Skeletal muscle tissue (tissue), 4 donors: Measurements from ENCODE around the gene GNA14. TPM values are rescaled to one million over a fixed set of nuclear protein-coding genes. Genes with fewer than 3 reads are reported as not detected.
A peak's percentile ranks its signal among the peaks of the same experiment; 100 is the strongest.

ENCODE experiments used
- H3K27ac ChIP-seq: one replicate; pipeline ENCODE4 v1.7.0; 2013; ENCODE audit warnings: mild to moderate bottlenecking, low read depth, low read length, inconsistent platforms
- H3K27me3 ChIP-seq, 3 donors: one replicate each; pipeline ENCODE4 v1.7.0; 2013; ENCODE audit warnings: low read length in 3 of 3; ENCODE audit not compliant: control insufficient read depth in 3 of 3, insufficient read depth in 3 of 3
- H3K36me3 ChIP-seq, 3 donors: one replicate each; pipeline ENCODE4 v1.7.0; 2013; ENCODE audit warnings: low read length in 3 of 3; ENCODE audit not compliant: control insufficient read depth in 3 of 3, insufficient read depth in 3 of 3
- H3K4me1 ChIP-seq, 3 donors: one replicate each; pipeline ENCODE4 v1.7.0; 2013; ENCODE audit warnings: low read length in 3 of 3, mild to moderate bottlenecking in 3 of 3; ENCODE audit not compliant: control insufficient read depth in 3 of 3, insufficient read depth in 3 of 3
- H3K4me3 ChIP-seq, 3 donors: one replicate each; pipeline ENCODE4 v1.7.0; 2013; ENCODE audit warnings: low read length in 3 of 3
- H3K9ac ChIP-seq, 3 donors: one replicate each; pipeline ENCODE4 v1.7.0; 2013; ENCODE audit warnings: low read length in 3 of 3, mild to moderate bottlenecking in 3 of 3, moderate library complexity in 2 of 3, low read depth in 1 of 3
- H3K9me3 ChIP-seq, 3 donors: one replicate each; pipeline ENCODE4 v1.7.0; 2013; ENCODE audit warnings: low read length in 3 of 3; ENCODE audit not compliant: control insufficient read depth in 3 of 3
- total RNA-seq: library from RNA; depleted of rRNA; stranded (reverse); fragments of >200 nt; gene quantifications from one replicate; pipeline ENCODE4 v1.2.3, GENCODE V29; 2014
- donor health status: Osteomylitis.

Gene GNA14
- total RNA-seq, 1 donor from 2014 or later = 3.7 TPM

DNA sequence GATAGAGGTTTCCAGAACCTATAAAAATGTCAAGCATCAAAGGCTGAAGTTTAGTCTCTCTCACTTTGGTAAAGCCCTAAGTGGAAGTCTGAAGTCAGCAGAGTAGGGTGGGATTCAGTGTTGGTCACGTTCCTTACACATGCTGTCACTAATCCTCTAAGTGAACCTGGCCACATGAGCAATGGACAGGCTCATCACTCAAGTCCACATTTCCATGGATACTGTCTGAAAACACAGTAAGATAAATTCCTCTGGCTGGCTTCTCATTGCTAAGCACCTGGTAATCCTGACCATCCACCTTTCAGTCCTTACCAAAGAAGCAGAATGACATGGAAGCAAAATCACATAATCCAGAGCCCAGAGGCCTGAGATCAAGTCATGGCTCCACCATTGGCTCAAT lies 43.8 kb downstream of the GNA14 start:
- H3K4me1 ChIP-seq = no peaks in the 10 kb centered on the region
- H3K27ac ChIP-seq = no peak overlapping the region

DNA sequence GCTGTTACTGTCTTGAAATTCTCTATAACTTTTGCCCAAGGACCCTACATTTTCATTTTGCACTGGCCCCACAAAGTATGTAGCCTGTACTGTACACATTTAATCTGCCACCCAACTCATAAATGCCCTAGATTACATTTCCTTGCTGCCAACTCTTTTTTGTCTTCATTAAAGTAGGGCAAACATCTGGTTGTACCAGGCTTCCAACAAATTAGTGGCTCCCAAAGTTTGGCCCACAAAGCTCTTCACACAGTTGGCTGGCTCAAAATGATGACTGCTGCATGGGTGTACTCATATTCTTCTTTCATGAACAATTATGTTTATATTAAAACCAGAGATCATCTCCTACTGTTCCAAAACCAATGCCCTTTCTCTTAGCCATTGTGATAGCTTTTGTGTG lies 45.3 kb downstream of the GNA14 start:
- H3K27ac ChIP-seq = no peak overlapping the region
- H3K27me3 ChIP-seq = no peaks in the 10 kb centered on the region
- H3K4me1 ChIP-seq = peaks cover 0 to 2% (median 2%) of the 10 kb centered on the region in 3 donors
- H3K36me3 ChIP-seq = no peaks in the 10 kb centered on the region
- no peaks in the 10 kb centered on the region for H3K9me3 ChIP-seq
- H3K9ac ChIP-seq = no peak overlapping the region
- no peak overlapping the region for H3K4me3 ChIP-seq

More for the DNA sequence above, 43.8 kb downstream of the GNA14 start:
- no peak overlapping the region for H3K9ac ChIP-seq
- no peaks in the 10 kb centered on the region for H3K27me3 ChIP-seq
- no peaks in the 10 kb centered on the region for H3K9me3 ChIP-seq
- no peak overlapping the region for H3K4me3 ChIP-seq
- H3K36me3 ChIP-seq = no peaks in the 10 kb centered on the region

DNA sequence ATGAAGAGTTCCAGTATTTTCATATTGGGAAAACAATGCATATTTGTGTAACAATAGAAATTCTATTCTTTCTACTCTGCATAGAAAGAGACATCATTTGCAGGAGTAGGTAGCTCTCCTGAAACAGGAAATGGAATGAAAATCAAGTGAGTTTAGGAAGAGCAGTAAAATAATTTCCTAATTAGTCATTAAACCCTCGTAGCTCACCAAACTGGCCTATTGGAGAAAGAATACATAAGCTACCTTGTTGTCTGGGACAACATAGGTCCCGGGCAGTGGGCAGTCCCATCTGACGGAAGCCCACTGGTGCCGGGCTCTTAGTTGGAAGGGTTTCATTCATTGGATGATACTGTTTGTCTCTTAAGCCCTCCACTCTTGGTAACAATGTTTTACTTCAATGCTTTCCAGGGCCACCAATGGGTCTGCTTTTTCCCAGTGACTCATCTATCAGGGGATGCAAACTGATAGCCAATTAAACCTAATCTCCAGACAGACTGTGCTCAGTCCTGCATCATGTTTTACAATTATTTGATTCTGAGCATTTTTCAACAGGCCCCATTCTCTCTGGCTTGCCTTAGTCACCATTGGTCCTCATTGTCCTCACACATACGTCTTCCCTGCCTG lies 46.5 kb downstream of the GNA14 start:
- H3K4me1 ChIP-seq = peaks cover 0 to 4% (median 2%) of the 10 kb centered on the region in 3 donors
- H3K27ac ChIP-seq = no peak overlapping the region

DNA sequence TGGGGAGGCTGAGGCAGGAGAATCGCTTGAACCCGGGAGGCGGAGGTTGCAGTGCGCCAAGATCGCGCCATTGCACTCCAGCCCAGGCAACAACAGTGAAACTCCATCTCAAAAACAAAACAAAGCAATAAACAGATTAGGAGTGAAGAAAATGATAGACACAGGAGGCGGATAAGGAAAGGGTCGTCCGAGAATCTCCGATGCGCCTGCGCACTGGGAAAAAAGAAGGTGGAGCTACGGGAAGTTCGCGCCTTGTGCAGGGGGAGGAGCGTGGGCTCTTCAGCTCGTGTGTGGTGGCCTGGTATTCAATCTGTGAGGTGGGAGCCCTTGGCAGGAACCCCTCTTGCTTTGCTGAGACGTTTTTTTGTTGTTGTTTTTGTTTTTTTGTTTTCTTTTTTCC lies 47.3 kb downstream of the GNA14 start:
- Histone ChIP-seq H3K4me3 (no peak overlapping the region), H3K27me3 (no peaks in the 10 kb centered on the region), H3K27ac (no peak overlapping the region), H3K9me3 (no peaks in the 10 kb centered on the region), H3K9ac (no peak overlapping the region), H3K36me3 (no peaks in the 10 kb centered on the region), H3K4me1 (peaks cover 0 to 6% (median 4%) of the 10 kb centered on the region in 3 donors)

More for the DNA sequence above, 46.5 kb downstream of the GNA14 start:
- H3K9me3 ChIP-seq = no peaks in the 10 kb centered on the region
- H3K4me3 ChIP-seq = no peak overlapping the region
- no peaks in the 10 kb centered on the region for H3K27me3 ChIP-seq
- no peak overlapping the region for H3K9ac ChIP-seq
- no peaks in the 10 kb centered on the region for H3K36me3 ChIP-seq

DNA sequence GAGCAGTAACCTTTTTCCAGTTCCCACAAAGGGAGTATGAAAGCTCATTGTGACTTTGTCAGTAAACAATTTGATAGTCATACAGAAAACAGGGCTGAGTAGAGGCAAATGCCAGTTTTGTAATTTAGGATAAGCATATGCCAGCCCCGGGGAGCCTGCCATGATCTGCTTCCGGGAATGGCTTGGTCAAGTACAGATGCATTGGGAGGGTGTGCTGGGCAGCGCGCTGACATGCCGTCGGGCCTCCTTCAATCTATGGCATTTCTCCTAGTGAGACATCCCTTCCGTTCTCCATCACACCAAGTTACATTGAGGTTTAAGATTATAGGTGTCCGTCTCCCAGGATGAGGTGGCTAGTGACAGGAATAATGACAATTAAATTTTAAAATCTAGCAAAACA lies 48.6 kb downstream of the GNA14 start:
- Histone ChIP-seq H3K36me3 (no peaks in the 10 kb centered on the region), H3K9me3 (no peaks in the 10 kb centered on the region), H3K27ac (peak overlapping the region; percentile 52), H3K4me1 (peaks cover 0 to 10% (median 4%) of the 10 kb centered on the region in 3 donors), H3K4me3 (no peak overlapping the region), H3K9ac (no peak overlapping the region), H3K27me3 (no peaks in the 10 kb centered on the region)

DNA sequence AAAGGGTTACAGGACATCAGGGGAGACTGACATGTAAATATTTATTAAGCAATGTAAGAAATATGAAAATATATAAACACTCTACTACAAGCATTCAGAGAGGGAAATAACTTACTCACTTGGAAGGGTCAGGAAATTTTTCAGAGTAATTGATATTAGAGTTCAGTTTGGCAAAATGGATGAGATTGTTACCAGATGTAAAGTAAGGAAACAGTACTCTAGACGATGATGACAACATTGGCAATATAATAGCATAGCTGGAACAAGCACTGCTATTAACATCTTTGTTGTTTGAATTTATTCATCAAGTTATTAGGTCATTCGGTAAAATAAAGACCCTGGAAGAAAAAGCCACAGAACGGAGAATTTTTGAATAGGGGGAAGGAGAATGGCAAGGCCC lies 49.1 kb downstream of the GNA14 start:
- Histone ChIP-seq H3K27me3 (no peaks in the 10 kb centered on the region), H3K36me3 (no peaks in the 10 kb centered on the region), H3K27ac (peak overlapping the region; percentile 52), H3K4me1 (peaks cover 0 to 10% (median 4%) of the 10 kb centered on the region in 3 donors), H3K9ac (no peak overlapping the region), H3K4me3 (no peak overlapping the region), H3K9me3 (no peaks in the 10 kb centered on the region)

DNA sequence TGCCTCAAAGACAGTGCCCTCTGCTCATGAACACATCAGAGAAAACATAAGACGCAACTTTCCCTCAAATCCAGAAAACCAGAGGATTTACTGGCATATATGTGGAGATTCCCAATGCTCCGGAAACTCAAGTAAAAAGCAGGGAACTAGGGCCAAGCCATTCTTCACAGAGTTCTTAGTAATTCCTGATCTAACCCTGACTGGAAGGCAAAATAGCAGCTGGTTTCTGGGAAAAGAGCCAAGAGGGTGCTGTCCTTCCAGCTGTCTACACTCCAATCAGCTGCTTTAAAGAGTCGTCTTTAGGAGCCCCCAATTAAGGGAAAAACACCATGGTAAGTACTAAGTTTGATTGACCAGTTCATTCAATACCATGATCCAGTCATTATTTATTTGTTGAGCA lies 49.6 kb downstream of the GNA14 start:
- Histone ChIP-seq H3K4me3 (no peak overlapping the region), H3K9me3 (no peaks in the 10 kb centered on the region), H3K4me1 (peaks cover 0 to 10% (median 4%) of the 10 kb centered on the region in 3 donors), H3K9ac (no peak overlapping the region), H3K36me3 (no peaks in the 10 kb centered on the region), H3K27me3 (no peaks in the 10 kb centered on the region), H3K27ac (peak overlapping the region; percentile 52)

DNA sequence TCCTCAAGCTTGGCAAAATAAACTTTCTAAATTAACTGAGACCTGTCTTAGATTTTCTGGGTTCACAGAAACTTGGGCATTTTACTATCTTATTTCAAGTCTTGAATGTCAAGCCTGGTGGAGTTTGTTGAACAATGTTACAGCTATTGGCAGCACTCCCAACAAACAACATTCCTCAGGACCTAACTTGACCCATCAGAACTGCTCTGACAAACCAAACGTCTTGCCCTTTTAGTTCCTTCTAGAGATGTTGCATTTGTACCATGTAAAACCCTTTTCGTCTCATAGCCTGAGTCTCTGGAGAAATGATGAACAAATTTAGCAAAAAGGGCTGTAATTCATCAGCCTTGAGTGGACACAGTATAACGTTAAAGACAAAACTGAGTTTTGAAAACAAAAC lies 51.1 kb downstream of the GNA14 start:
- no peaks in the 10 kb centered on the region for H3K9me3 ChIP-seq
- no peak overlapping the region for H3K4me3 ChIP-seq
- H3K4me1 ChIP-seq = peaks cover 0 to 10% (median 4%) of the 10 kb centered on the region in 3 donors
- no peaks in the 10 kb centered on the region for H3K36me3 ChIP-seq
- H3K9ac ChIP-seq = no peak overlapping the region
- H3K27ac ChIP-seq = no peak overlapping the region
- H3K27me3 ChIP-seq = no peaks in the 10 kb centered on the region

DNA sequence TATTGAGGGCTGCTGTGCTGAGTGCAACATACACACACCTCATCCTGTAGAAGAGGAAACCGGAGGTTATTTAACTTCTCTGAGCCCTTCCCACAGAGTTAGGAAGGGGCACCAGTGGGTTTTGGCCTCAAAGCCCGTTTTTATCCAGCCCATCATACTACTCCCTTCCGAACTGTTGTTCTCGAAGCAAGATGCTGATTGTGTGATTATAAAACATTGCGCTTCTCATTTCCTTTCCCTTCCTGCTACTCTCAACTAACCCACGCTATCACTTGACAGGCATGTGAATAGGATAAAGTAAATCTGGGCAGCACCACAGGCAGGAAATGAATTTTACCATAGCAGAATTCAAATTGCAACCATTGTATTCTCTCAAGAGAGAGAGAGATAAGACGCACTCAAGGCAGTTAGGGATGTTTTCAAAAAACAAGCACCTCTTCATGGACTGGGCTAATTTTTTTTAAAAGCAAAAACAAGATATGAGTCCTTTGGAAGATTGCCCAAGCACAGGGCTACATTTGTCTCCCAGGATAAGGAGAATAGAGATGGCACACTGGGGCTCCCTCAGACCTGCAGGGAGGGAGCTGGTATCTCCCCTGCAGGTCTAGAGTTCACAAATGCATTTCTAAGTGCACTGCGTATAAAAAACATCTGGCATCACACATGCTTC lies 52.6 kb downstream of the GNA14 start:
- H3K9ac ChIP-seq = no peak overlapping the region
- H3K27me3 ChIP-seq = no peaks in the 10 kb centered on the region
- no peak overlapping the region for H3K27ac ChIP-seq
- no peaks in the 10 kb centered on the region for H3K9me3 ChIP-seq
- H3K36me3 ChIP-seq = no peaks in the 10 kb centered on the region
- H3K4me1 ChIP-seq = peaks cover 0 to 10% (median 4%) of the 10 kb centered on the region in 3 donors
- no peak overlapping the region for H3K4me3 ChIP-seq

DNA sequence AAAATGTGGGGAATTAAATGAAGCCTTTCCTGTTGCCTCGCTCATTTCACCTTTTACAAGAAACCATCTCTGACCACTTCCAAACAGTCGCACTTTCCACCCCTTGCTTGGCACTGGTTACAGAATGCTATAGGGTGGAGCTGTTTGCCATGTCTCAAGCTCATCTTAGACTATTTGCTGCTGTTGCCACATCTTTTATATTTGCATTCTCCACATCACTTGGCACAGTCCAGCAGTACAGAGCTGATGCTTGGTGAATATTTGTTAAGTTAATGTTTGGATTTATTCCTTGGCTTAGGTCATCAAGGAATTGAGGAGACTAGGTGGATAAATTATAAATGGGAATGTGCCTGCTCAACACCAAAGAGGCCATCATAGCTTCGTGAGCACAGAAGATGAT lies 53.2 kb downstream of the GNA14 start:
- H3K9ac ChIP-seq = no peak overlapping the region
- H3K9me3 ChIP-seq = no peaks in the 10 kb centered on the region
- H3K36me3 ChIP-seq = no peaks in the 10 kb centered on the region
- peaks cover 0 to 10% (median 4%) of the 10 kb centered on the region in 3 donors for H3K4me1 ChIP-seq
- no peak overlapping the region for H3K4me3 ChIP-seq
- no peak overlapping the region for H3K27ac ChIP-seq
- H3K27me3 ChIP-seq = no peaks in the 10 kb centered on the region
